H9 (cell line): ENCODE measurements around the gene DYNC1H1. TPM values are rescaled to one million over a fixed set of nuclear protein-coding genes. Genes with fewer than 3 reads are reported as not detected.

Experiments
- DNase-seq: peaks from one replicate; pipeline ENCODE4 v3.0.0-alpha.2; 2017
- H2AFZ ChIP-seq: one replicate; pipeline ENCODE4 v1.6.1; 2013; ENCODE audit warnings: mild to moderate bottlenecking, low read length, control low read depth, moderate library complexity
- H2AK5ac ChIP-seq: 2 replicates; pipeline ENCODE4 v1.6.1; 2013; ENCODE audit warnings: low read length, control low read depth, mixed read lengths; ENCODE audit not compliant: insufficient read length
- H2BK120ac ChIP-seq: one replicate; pipeline ENCODE4 v1.6.1; 2013; ENCODE audit warnings: low read depth, mild to moderate bottlenecking, low read length, control low read depth, inconsistent platforms; ENCODE audit not compliant: poor library complexity, severe bottlenecking
- H2BK12ac ChIP-seq: 2 replicates; pipeline ENCODE4 v1.6.1; 2013; ENCODE audit warnings: low read length, control low read depth, mixed read lengths, low read depth; ENCODE audit not compliant: insufficient read length
- H2BK15ac ChIP-seq: 2 replicates; pipeline ENCODE4 v1.6.1; 2013; ENCODE audit warnings: low read depth, low read length, control low read depth
- H2BK20ac ChIP-seq: one replicate; pipeline ENCODE4 v1.6.1; 2013; ENCODE audit warnings: low read depth, mild to moderate bottlenecking, low read length, control low read depth, inconsistent platforms; ENCODE audit not compliant: poor library complexity, severe bottlenecking
- H2BK5ac ChIP-seq: 2 replicates; pipeline ENCODE4 v1.6.1; 2013; ENCODE audit warnings: low read length, control low read depth, mixed read lengths; ENCODE audit not compliant: insufficient read length
- H3K14ac ChIP-seq: 2 replicates; pipeline ENCODE4 v1.6.1; 2013; ENCODE audit warnings: low read length, control low read depth; ENCODE audit not compliant: insufficient read depth
- H3K18ac ChIP-seq: 2 replicates; pipeline ENCODE4 v1.6.1; 2013; ENCODE audit warnings: low read depth, mild to moderate bottlenecking, mixed read lengths, low read length, control low read depth; ENCODE audit not compliant: insufficient read length
- H3K23ac ChIP-seq: 2 replicates; pipeline ENCODE4 v1.6.1; 2013; ENCODE audit warnings: low read length, control low read depth, mixed read lengths, low read depth; ENCODE audit not compliant: insufficient read length
- H3K23me2 ChIP-seq: 2 replicates; pipeline ENCODE4 v1.6.1; 2013; ENCODE audit warnings: low read depth, mild to moderate bottlenecking, mixed read lengths, low read length, control low read depth; ENCODE audit not compliant: insufficient read length, poor library complexity, severe bottlenecking
- H3K27ac ChIP-seq: 2 replicates; pipeline ENCODE4 v1.5.1; 2013; ENCODE audit warnings: low read length, control low read depth, mixed read lengths, low read depth; ENCODE audit not compliant: insufficient read length
- H3K27me3 ChIP-seq: 2 replicates; pipeline ENCODE4 v1.6.1; 2013; ENCODE audit warnings: low read length, control low read depth, inconsistent platforms; ENCODE audit not compliant: insufficient read depth
- H3K4ac ChIP-seq: 2 replicates; pipeline ENCODE4 v1.6.1; 2013; ENCODE audit warnings: low read depth, mild to moderate bottlenecking, control low read depth, inconsistent platforms, low read length, moderate library complexity
- H3K4me1 ChIP-seq: 2 replicates; pipeline ENCODE4 v1.6.1; 2013; ENCODE audit warnings: low read length, control low read depth, inconsistent platforms; ENCODE audit not compliant: insufficient read depth
- H3K4me2 ChIP-seq: 2 replicates; pipeline ENCODE4 v1.6.1; 2013; ENCODE audit warnings: low read length, control low read depth, mixed read lengths; ENCODE audit not compliant: insufficient read length, insufficient read depth
- H3K56ac ChIP-seq: 2 replicates; pipeline ENCODE4 v1.6.1; 2013; ENCODE audit warnings: low read depth, mild to moderate bottlenecking, mixed read lengths, low read length, control low read depth; ENCODE audit not compliant: insufficient read length
- H3K79me1 ChIP-seq: 2 replicates; pipeline ENCODE4 v1.6.1; 2013; ENCODE audit warnings: low read depth, mild to moderate bottlenecking, moderate library complexity, low read length, control low read depth, inconsistent platforms; ENCODE audit not compliant: insufficient read depth, poor library complexity, severe bottlenecking
- H3K79me2 ChIP-seq: 2 replicates; pipeline ENCODE4 v1.6.1; 2013; ENCODE audit warnings: low read length, control low read depth, inconsistent platforms; ENCODE audit not compliant: insufficient read depth
- H3K9ac ChIP-seq: 2 replicates; pipeline ENCODE4 v1.6.1; 2013; ENCODE audit warnings: low read length, control low read depth, mixed read lengths; ENCODE audit not compliant: insufficient read length; ENCODE audit errors: extremely low read depth
- H3K9me3 ChIP-seq: one replicate; pipeline ENCODE4 v1.6.1; 2013; ENCODE audit warnings: low read depth, low read length, inconsistent platforms; ENCODE audit not compliant: control insufficient read depth
- H3T11ph ChIP-seq: one replicate; pipeline ENCODE4 v1.6.1; 2013; ENCODE audit warnings: mild to moderate bottlenecking, low read length, control low read depth, inconsistent platforms
- H4K20me1 ChIP-seq: one replicate; pipeline ENCODE4 v1.6.1; 2013; ENCODE audit not compliant: control insufficient read depth, insufficient read length, insufficient read depth
- H4K5ac ChIP-seq: 2 replicates; pipeline ENCODE4 v1.6.1; 2013; ENCODE audit warnings: low read depth, mild to moderate bottlenecking, mixed read lengths, low read length, control low read depth; ENCODE audit not compliant: insufficient read length
- H4K8ac ChIP-seq: replicated peaks from 2 replicates; pipeline ENCODE4 v1.6.1; 2013; ENCODE audit warnings: low read length, control low read depth, mixed read lengths, low read depth; ENCODE audit not compliant: insufficient read length
- H4K91ac ChIP-seq: 2 replicates; pipeline ENCODE4 v1.6.1; 2013; ENCODE audit warnings: low read depth, mild to moderate bottlenecking, moderate library complexity, mixed read lengths, low read length, control low read depth; ENCODE audit not compliant: insufficient read length
- H3K27ac Mint-ChIP-seq, 3 experiments: 2 replicates in 2 of 3; 3 replicates in 1 of 3; pipeline ENCODE4 v1.8.0; 2020 to 2021; ENCODE audit warnings: mixed read lengths in 3 of 3, mild to moderate bottlenecking in 1 of 3, moderate library complexity in 1 of 3
- H3K27me3 Mint-ChIP-seq: 2 replicates; pipeline ENCODE4 v1.8.0; 2021; ENCODE audit warnings: low read depth, mild to moderate bottlenecking, moderate library complexity, mixed read lengths
- H3K36me3 Mint-ChIP-seq, 3 experiments: 2 replicates in 2 of 3; 3 replicates in 1 of 3; pipeline ENCODE4 v1.8.0; 2020 to 2021; ENCODE audit warnings: low read depth in 3 of 3, mixed read lengths in 3 of 3; ENCODE audit not compliant: insufficient read depth in 1 of 3
- H3K4me1 Mint-ChIP-seq, 2 experiments: 2 replicates each; pipeline ENCODE4 v1.8.0; 2020; ENCODE audit warnings: mixed read lengths in 2 of 2
- H3K4me3 Mint-ChIP-seq, 2 experiments: 2 replicates in 1 of 2; 3 replicates in 1 of 2; pipeline ENCODE4 v1.8.0; 2020 to 2021; ENCODE audit warnings: mild to moderate bottlenecking in 2 of 2, mixed read lengths in 2 of 2, moderate library complexity in 1 of 2
- H3K9me3 Mint-ChIP-seq, 2 experiments: 2 replicates in 1 of 2; 3 replicates in 1 of 2; pipeline ENCODE4 v1.8.0; 2020; ENCODE audit warnings: mild to moderate bottlenecking in 2 of 2, mixed read lengths in 2 of 2, moderate library complexity in 1 of 2
- WGBS: extraction: QIAGEN DNeasy Blood & Tissue Kit; methylation state at CpG from one replicate; pipeline ENCODE4 v1.1.7; 2013; ENCODE audit warnings: missing lambda C conversion rate, low lambda C conversion rate, mixed read lengths; ENCODE audit not compliant: insufficient read length; ENCODE audit errors: extremely low coverage; 5-methylcytosine and 5-hydroxymethylcytosine counted together
- total RNA-seq: library from RNA; stranded (reverse); gene quantifications from 2 replicates; pipeline ENCODE4 v1.2.1, GENCODE V29; 2021
- TF ChIP-seq, protein P1 (sequence below): fragments of 200-600 bp; sonication (generic); conservative IDR thresholded peaks from 3 replicates; pipeline ENCODE4 v1.8.0; 2021; ENCODE audit warnings: antibody characterized with exemption, mild to moderate bottlenecking

DYNC1H1 gene
- total RNA-seq, 1 experiment from 2014 or later, result 359 TPM

DNA sequence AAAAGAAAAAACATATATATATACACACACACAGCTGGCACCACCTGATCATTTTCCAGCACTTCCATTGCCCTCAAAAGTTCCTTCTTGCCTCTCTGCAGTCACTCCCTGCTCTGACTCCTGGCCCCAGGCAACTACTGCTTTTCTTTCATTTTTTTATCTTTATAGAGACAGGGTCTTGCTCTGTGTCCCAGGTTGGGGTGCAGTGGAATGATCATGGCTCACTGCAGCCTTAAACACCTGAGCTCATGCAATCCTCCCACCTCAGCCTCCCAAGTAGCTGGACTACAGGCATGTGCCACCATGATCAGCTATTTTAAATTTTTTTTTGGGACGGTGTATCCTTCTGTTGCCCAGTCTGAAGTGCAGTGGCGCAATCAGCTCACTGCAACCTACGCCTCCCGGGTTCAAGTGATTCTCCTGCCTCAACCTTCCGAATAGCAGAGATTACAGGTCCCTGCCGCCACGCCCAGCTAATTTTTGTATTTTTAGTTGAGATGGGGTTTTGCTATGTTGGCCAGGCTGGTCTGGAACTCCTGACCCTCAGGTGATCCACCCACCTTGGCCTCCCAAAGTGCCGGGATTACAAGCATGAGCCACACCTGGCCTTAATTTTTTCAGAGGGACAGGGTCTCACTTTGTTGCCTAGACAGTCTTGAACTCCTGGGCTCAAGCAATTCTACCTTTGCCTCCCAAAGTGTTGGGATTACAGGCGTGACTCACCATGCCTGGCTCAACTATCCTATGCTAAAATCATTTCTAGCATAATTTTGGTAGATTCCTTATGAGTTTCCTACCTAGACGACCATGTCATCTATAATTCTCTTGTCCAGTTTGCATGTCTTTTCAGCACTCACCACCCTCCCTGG, 114.7 kb downstream of the DYNC1H1 start:
- H3K79me2 ChIP-seq, result no peaks in the 10 kb centered on the region
- H3K56ac ChIP-seq, result no peak overlapping the region
- Mint-ChIP-seq H3K9me3 (peaks cover 3 to 4% of the 10 kb centered on the region in 2 experiments; a peak in 2 of 5 replicates), H3K36me3 (peaks cover 50 to 72% (median 62%) of the 10 kb centered on the region in 3 experiments), H3K4me1 (peaks cover 12 to 14% of the 10 kb centered on the region in 2 experiments), H3K27me3 (no peaks in the 10 kb centered on the region), H3K4me3 (no peak overlapping the region), H3K27ac (peak overlapping the region in 1 of 3 experiments; percentile 86; a peak in 2 of 7 replicates)
- no peak overlapping the region for H4K91ac ChIP-seq
- H2AFZ ChIP-seq, result no peak overlapping the region
- no peaks in the 10 kb centered on the region for H3K79me1 ChIP-seq
- no peaks in the 10 kb centered on the region for H3K27me3 ChIP-seq
- no CpG with 5 or more reads among the region's 10 CpGs for WGBS
- no peak overlapping the region for H2BK20ac ChIP-seq
- H4K5ac ChIP-seq, result no peak overlapping the region
- H3K4me1 ChIP-seq, result no peaks in the 10 kb centered on the region
- TF ChIP-seq, protein P1, sequence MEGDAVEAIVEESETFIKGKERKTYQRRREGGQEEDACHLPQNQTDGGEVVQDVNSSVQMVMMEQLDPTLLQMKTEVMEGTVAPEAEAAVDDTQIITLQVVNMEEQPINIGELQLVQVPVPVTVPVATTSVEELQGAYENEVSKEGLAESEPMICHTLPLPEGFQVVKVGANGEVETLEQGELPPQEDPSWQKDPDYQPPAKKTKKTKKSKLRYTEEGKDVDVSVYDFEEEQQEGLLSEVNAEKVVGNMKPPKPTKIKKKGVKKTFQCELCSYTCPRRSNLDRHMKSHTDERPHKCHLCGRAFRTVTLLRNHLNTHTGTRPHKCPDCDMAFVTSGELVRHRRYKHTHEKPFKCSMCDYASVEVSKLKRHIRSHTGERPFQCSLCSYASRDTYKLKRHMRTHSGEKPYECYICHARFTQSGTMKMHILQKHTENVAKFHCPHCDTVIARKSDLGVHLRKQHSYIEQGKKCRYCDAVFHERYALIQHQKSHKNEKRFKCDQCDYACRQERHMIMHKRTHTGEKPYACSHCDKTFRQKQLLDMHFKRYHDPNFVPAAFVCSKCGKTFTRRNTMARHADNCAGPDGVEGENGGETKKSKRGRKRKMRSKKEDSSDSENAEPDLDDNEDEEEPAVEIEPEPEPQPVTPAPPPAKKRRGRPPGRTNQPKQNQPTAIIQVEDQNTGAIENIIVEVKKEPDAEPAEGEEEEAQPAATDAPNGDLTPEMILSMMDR, result no peak
- no peaks in the 10 kb centered on the region for H3K9me3 ChIP-seq
- no peak overlapping the region for H3K4me2 ChIP-seq
- no peak overlapping the region for H3K14ac ChIP-seq
- no peak overlapping the region for H3K27ac ChIP-seq
- no peak overlapping the region for H3T11ph ChIP-seq
- H3K23me2 ChIP-seq, result no peaks in the 10 kb centered on the region
- no peak overlapping the region for H2BK5ac ChIP-seq
- no peak overlapping the region for H2AK5ac ChIP-seq
- H3K23ac ChIP-seq, result no peak overlapping the region
- H3K4ac ChIP-seq, result no peak overlapping the region
- no peak overlapping the region for H2BK12ac ChIP-seq
- H2BK120ac ChIP-seq, result no peak overlapping the region
- no peak overlapping the region for H3K9ac ChIP-seq
- H2BK15ac ChIP-seq, result no peak overlapping the region
- H4K8ac ChIP-seq, result no peak overlapping the region
- H4K20me1 ChIP-seq, result no peaks in the 10 kb centered on the region
- H3K18ac ChIP-seq, result no peak overlapping the region
- no peak for DNase-seq
